B cell (primary cell): ENCODE data around the gene SOSTDC1. TPM values are rescaled to one million over a fixed set of nuclear protein-coding genes. Genes with fewer than 3 reads are reported as not detected.
"Not testable (repeated sequence)": the region's sequence is repeated elsewhere in the genome, so short reads cannot be mapped to it uniquely, and the experiment has no call there.

Experiments
- ATAC-seq: fragments of 200-7000 bp; cut with Tn5 transposase; one replicate; pipeline ENCODE4 v1.10.0; 2021; ENCODE audit warnings: low read depth, mild to moderate bottlenecking, moderate number of reproducible peaks, moderate library complexity
- CTCF ChIA-PET: fragments of 350-600 bp; sonication (Branson Sonifier 250); formaldehyde crosslinking; loops from one replicate; lab custom pipeline; 2021; ENCODE audit warnings: antibody characterized with exemption, inconsistent platforms; lab: Charles Lee
- POLR2A ChIA-PET: fragments of 350-600 bp; sonication (Branson Sonifier 250); formaldehyde crosslinking; loops from one replicate; lab custom pipeline; 2021; ENCODE audit warnings: antibody characterized with exemption; lab: Charles Lee
- DNase-seq: peaks from one replicate; pipeline ENCODE4 v3.0.0; 2013
- H2AFZ ChIP-seq: 2 replicates; pipeline ENCODE4 v1.6.1; 2012; ENCODE audit warnings: mild to moderate bottlenecking, low read depth, low read length; ENCODE audit not compliant: insufficient read depth, poor library complexity, severe bottlenecking
- H3K27ac ChIP-seq, 2 donors: 1 replicate in 1 of 2; 2 replicates in 1 of 2; pipeline ENCODE4 v1.5.1; 2012 to 2013; ENCODE audit warnings: low read length in 2 of 2, mild to moderate bottlenecking in 2 of 2, moderate library complexity in 1 of 2
- H3K27me3 ChIP-seq, 4 experiments: fragments of 200-600 bp in 1 of 4; sonication (generic) in 1 of 4; replicated peaks in 1 of 4; 1 replicate in 2 of 4; 2 replicates in 2 of 4; pipeline versions ENCODE4 v1.6.1 to v1.7.0; 2013 to 2016; ENCODE audit warnings: low read length in 3 of 4, mild to moderate bottlenecking in 2 of 4, mixed read lengths in 1 of 4, moderate library complexity in 1 of 4; ENCODE audit not compliant: insufficient read depth in 4 of 4, control insufficient read depth in 3 of 4; ENCODE audit errors: control extremely low read depth in 1 of 4
- H3K36me3 ChIP-seq, 2 experiments: replicated peaks in 1 of 2; 1 replicate in 1 of 2; 2 replicates in 1 of 2; pipeline versions ENCODE4 v1.6.1 to v1.7.1; 2013; ENCODE audit warnings: low read length in 1 of 2; ENCODE audit not compliant: insufficient read depth in 2 of 2, control insufficient read depth in 1 of 2; ENCODE audit errors: control extremely low read depth in 1 of 2, extremely low read depth in 1 of 2
- H3K4me1 ChIP-seq, 2 donors: fragments of 200-600 bp in 1 of 2; sonication (generic) in 1 of 2; 1 replicate in 1 of 2; 2 replicates in 1 of 2; pipeline versions ENCODE4 v1.5.1 to v1.6.1; 2013 to 2017; ENCODE audit warnings: low read length in 2 of 2; ENCODE audit not compliant: control insufficient read depth in 2 of 2, insufficient read depth in 2 of 2
- H3K4me2 ChIP-seq: replicated peaks from 2 replicates; pipeline ENCODE3; 2012; ENCODE audit warnings: mild to moderate bottlenecking, low read depth, low read length; ENCODE audit not compliant: poor library complexity, severe bottlenecking
- H3K4me3 ChIP-seq, 5 experiments: fragments of 200-600 bp in 1 of 5; sonication (generic) in 1 of 5; 1 replicate in 3 of 5; 2 replicates in 2 of 5; pipeline versions ENCODE4 v1.5.1 to v1.7.0; 2011 to 2016; ENCODE audit warnings: low read length in 4 of 5, mild to moderate bottlenecking in 4 of 5, low read depth in 2 of 5, control low read depth in 1 of 5, moderate library complexity in 1 of 5; ENCODE audit not compliant: insufficient read depth in 1 of 5; ENCODE audit errors: control extremely low read depth in 1 of 5, extremely low read depth in 1 of 5
- H3K79me2 ChIP-seq: fragments of 200-600 bp; sonication (generic); one replicate; pipeline ENCODE4 v1.6.0; 2016; ENCODE audit warnings: low read length; ENCODE audit not compliant: control insufficient read depth, insufficient read depth
- H3K9ac ChIP-seq: fragments of 200-600 bp; sonication (generic); 2 replicates; pipeline ENCODE4 v1.6.1; 2017; ENCODE audit warnings: mild to moderate bottlenecking, low read length, moderate library complexity
- H3K9me3 ChIP-seq, 3 donors: one replicate each; pipeline versions ENCODE4 v1.6.1 to v1.7.1; 2013; ENCODE audit warnings: low read length in 2 of 3; ENCODE audit not compliant: control insufficient read depth in 2 of 3, insufficient read depth in 1 of 3; ENCODE audit errors: control extremely low read depth in 1 of 3
- H4K20me1 ChIP-seq: 2 replicates; pipeline ENCODE4 v1.6.0; 2012; ENCODE audit warnings: mild to moderate bottlenecking, low read length; ENCODE audit not compliant: insufficient read depth, control insufficient read depth, poor library complexity, severe bottlenecking
- H3K27ac Mint-ChIP-seq: one replicate; pipeline ENCODE4 v1.8.0; 2021; ENCODE audit warnings: mixed read lengths
- H3K27me3 Mint-ChIP-seq: one replicate; pipeline ENCODE4 v1.8.0; 2021; ENCODE audit warnings: mixed read lengths
- H3K4me1 Mint-ChIP-seq: one replicate; pipeline ENCODE4 v1.8.0; 2021; ENCODE audit warnings: mixed read lengths
- H3K4me3 Mint-ChIP-seq: one replicate; pipeline ENCODE4 v1.8.0; 2021; ENCODE audit warnings: mixed read lengths
- H3K9me3 Mint-ChIP-seq: one replicate; pipeline ENCODE4 v1.8.0; 2022; ENCODE audit warnings: mixed read lengths; ENCODE audit not compliant: insufficient read depth
- CTCF ChIP-seq: fragments of 200-600 bp; IDR thresholded peaks from one replicate; pipeline ENCODE4 v1.8.0; 2022; ENCODE audit warnings: antibody characterized with exemption, mild to moderate bottlenecking
- EZH2 ChIP-seq: IDR thresholded peaks from 2 replicates; pipeline ENCODE4 v1.6.1; 2012; ENCODE audit warnings: borderline replicate concordance, low read depth, mild to moderate bottlenecking, moderate library complexity, low read length; ENCODE audit not compliant: insufficient read depth, poor library complexity, severe bottlenecking
- WGBS: methylation state at CpG from one replicate; pipeline ENCODE4 v1.1.5; 2013; ENCODE audit warnings: missing lambda C conversion rate; ENCODE audit not compliant: insufficient coverage; 5-methylcytosine and 5-hydroxymethylcytosine counted together
- intact Hi-C: fragments of 100-400 bp; cut with micrococcal nuclease; formaldehyde crosslinking; loops from one replicate; pipeline ENCODE4 v1.10.0; 2022
- polyA plus RNA-seq: library from polyadenylated mRNA; depleted of rRNA; stranded (reverse); fragments of >200 nt; gene quantifications from 2 replicates; pipeline ENCODE4 v1.2.3, GENCODE V29; 2012
- total RNA-seq, 2 donors: library from RNA; stranded (reverse); fragments of 120-200 nt in 1 of 2; gene quantifications; 1 replicate in 1 of 2; 2 replicates in 1 of 2; pipeline versions ENCODE4 v1.2.3 to v1.2.4, GENCODE V29; 2013 to 2022

Gene SOSTDC1
- total and polyA plus RNA-seq, 2 donors (not counting 1 experiment from before 2014, with no cell fraction given): not detected

- Mint-ChIP-seq H3K27me3 (peaks cover 6% of the 10 kb centered on the region), H3K4me3 (no peak overlapping the region), H3K27ac (no peak overlapping the region), H3K4me1 (no peaks in the 10 kb centered on the region), H3K9me3 (no peaks in the 10 kb centered on the region)
- H3K4me2 ChIP-seq: no peak overlapping the region
- WGBS: no CpG with 5 or more reads among the region's 1 CpG
- H3K79me2 ChIP-seq: no peaks in the 10 kb centered on the region
- H3K27me3 ChIP-seq: no peaks in the 10 kb centered on the region
- no peak for TF ChIP-seq EZH2
- TF ChIP-seq CTCF: no peak
- H3K27ac ChIP-seq: no peak overlapping the region
- H2AFZ ChIP-seq: no peak overlapping the region
- intact Hi-C loops: no loop called here
- ChIA-PET CTCF (no interaction called here), POLR2A (no interaction called here)
- no peaks in the 10 kb centered on the region for H3K36me3 ChIP-seq
- no peak overlapping the region for H3K9ac ChIP-seq
- no peaks in the 10 kb centered on the region for H4K20me1 ChIP-seq
- ATAC-seq (no peak), DNase-seq (no peak)
- no peaks in the 10 kb centered on the region for H3K9me3 ChIP-seq
- no peak overlapping the region for H3K4me3 ChIP-seq
- no peaks in the 10 kb centered on the region for H3K4me1 ChIP-seq
These were observed 17.7 kb downstream of the SOSTDC1 start for GRCh38 chr7:16447876-16448275.

DNA sequence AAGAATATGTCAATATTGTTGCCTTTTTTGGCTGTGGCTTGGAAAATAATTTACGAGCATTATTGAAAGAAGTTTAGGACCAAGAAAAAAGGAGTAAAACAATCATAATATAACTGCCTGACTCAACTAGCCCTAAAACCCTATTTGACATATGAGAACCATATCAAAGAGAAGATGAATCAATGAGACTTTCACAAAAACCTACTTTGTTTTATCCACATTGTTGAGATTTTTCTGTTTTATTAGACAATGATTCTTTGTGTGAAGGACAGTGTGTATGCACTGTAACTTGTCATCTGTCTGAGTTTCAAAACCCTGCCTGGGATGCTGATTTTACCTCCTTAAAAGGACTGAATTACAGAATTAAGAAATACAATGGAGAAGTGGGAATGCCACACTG lies 19.0 kb downstream of the SOSTDC1 start:
- TF ChIP-seq CTCF (no peak), EZH2 (no peak)

DNA sequence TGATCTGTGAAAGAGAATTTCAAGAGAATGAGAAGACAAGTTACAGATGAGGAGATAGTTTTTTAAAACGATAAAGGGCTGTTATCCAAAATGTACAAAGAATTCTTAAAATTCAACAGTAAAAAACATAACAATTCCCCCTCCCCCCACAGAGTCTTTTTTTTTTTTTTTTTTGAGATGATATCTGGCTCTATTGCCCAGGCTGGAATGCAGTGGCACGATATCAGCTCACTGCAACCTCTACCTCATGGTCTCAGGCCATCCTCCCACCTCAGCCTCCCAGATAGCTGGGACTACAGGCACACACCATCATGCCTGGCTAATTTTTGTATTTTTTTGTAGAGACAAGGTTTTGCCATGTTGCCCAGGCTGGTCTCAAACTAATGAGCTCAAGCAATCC lies 21.7 kb downstream of the SOSTDC1 start:
- ATAC-seq, H3K4me3 ChIP-seq, H4K20me1 ChIP-seq, H3K4me2 ChIP-seq, H2AFZ ChIP-seq, H3K9ac ChIP-seq, H3K9me3 Mint-ChIP-seq, H3K27me3 ChIP-seq, intact Hi-C loops, H3K27ac ChIP-seq, H3K36me3 ChIP-seq, H3K4me1 ChIP-seq, H3K9me3 ChIP-seq, H3K79me2 ChIP-seq, H3K27me3 Mint-ChIP-seq, H3K27ac Mint-ChIP-seq, H3K4me3 Mint-ChIP-seq, DNase-seq, H3K4me1 Mint-ChIP-seq, POLR2A ChIA-PET: not testable (repeated sequence)
- CTCF ChIA-PET: interaction anchor here (0.6 to 1.0 kb wide), 2 partner anchors 12 to 141 kb away, joined by 3 to 5 read pairs; no protein-coding TSS in a partner anchor
- WGBS: no CpG with 5 or more reads among the region's 2 CpGs

More for the DNA sequence above, 19.0 kb downstream of the SOSTDC1 start:
- Histone ChIP-seq H3K36me3 (no peaks in the 10 kb centered on the region), H3K4me2 (no peak overlapping the region), H3K4me1 (no peaks in the 10 kb centered on the region), H3K27me3 (no peaks in the 10 kb centered on the region), H3K79me2 (no peaks in the 10 kb centered on the region), H3K9ac (no peak overlapping the region), H3K27ac (no peak overlapping the region), H4K20me1 (no peaks in the 10 kb centered on the region), H3K9me3 (no peaks in the 10 kb centered on the region), H3K4me3 (no peak overlapping the region), H2AFZ (no peak overlapping the region)
- ATAC-seq (no peak), DNase-seq (no peak)
- ChIA-PET POLR2A (no interaction called here), CTCF (no interaction called here)
- H3K27me3 Mint-ChIP-seq: peaks cover 6% of the 10 kb centered on the region
- H3K27ac Mint-ChIP-seq: no peak overlapping the region
- no peak overlapping the region for H3K4me3 Mint-ChIP-seq
- WGBS: no CpG with 5 or more reads among the region's 1 CpG
- H3K4me1 Mint-ChIP-seq: no peaks in the 10 kb centered on the region
- no peaks in the 10 kb centered on the region for H3K9me3 Mint-ChIP-seq
- intact Hi-C loops: no loop called here
